HG03460 (cell line): ENCODE results near the gene ERAP2.
"Not testable (repeated sequence)": the region's sequence is repeated elsewhere in the genome, so short reads cannot be mapped to it uniquely, and the experiment has no call there.

Source experiments
- ATAC-seq: cut with Tn5 transposase; IDR thresholded peaks from one replicate; pipeline ENCODE4 v1.9.1; 2021; ENCODE audit not compliant: unreplicated experiment

The ERAP2 gene

GRCh38 chr5:96863114-96863513 lies 13.2 kb upstream of the ERAP2 start:
- ATAC-seq, result no peak

DNA sequence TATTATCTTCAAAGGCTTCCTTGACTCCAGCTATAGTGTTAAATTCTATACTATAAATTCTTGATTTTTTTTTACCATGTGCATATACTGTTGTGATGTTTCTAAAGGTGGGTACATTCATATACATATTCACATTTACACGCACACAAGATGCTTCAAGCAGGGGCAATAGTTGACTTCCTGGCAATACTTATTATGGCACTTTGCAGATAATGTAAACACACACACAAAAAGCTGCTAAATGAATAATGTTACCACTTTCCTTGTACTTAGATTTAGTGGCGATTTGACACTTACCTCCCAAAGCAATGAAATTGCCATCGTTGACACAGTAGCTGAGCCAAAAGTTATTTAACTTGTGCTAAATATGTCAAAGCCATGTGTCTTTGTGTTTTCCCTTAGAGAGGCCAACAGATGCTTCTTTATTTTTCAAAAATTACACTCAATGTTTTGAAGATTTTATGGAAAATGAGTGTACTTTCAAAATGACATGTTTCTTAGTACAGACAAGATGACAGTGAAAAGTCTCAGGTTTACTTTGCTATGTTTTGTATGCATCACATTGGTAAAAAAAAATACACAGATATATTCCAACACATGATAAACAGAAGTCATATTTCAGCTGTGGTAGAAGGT lies 12.2 kb upstream of the ERAP2 start:
- no peak for ATAC-seq

- ATAC-seq, result no peak
Observed at GRCh38 chr5:96864922-96865530, 11.3 kb upstream of the ERAP2 start.

DNA sequence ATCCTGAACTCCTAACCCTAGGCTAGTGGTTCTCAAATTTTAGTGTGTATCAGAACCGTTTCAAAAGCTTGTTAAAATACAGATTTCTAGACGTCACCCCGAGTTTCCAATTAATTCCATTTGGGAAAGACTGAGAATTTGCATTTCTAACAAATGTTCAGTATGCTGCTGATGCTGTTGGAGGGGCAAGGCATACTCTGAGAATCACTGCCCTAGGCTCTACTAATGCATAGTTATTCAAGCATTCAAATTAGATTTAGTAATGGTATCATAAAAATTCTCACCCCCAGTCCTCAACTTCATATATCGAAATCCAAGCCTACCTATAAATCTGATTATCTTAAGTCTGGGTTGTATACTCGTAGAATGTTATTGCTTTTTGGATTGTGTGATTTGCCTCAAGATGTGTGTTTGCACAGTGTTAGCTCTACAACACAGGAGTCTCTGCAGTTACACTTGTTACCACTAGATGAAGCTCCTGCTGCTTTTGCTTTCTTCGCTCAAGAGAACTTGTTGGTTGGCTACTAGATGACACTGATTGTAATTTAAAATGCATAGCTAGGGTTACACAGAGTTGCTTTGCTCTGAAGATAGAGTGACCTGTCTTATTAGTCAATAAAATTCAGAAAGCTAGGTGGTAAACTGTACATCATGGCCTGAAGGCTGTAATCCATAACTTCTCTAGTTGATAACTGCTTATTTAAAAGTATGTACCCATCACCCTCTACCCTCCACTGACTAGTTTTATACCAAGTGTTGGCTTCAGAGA lies 7.5 kb upstream of the ERAP2 start:
- ATAC-seq, result peak; percentile 78

DNA sequence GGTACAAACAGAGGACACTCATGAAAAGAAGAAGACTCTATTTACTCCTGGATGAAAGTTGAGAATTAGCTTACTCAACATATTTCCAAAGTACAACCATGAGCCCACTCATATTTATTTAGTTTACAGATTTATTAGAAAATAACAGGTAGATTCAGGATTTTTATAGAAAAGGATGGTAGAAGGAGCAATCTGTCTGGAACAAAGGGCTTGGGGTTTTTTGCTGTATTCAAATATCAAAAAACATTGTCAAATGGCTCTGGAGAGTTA lies 7.0 kb upstream of the ERAP2 start:
- ATAC-seq, result no peak

DNA sequence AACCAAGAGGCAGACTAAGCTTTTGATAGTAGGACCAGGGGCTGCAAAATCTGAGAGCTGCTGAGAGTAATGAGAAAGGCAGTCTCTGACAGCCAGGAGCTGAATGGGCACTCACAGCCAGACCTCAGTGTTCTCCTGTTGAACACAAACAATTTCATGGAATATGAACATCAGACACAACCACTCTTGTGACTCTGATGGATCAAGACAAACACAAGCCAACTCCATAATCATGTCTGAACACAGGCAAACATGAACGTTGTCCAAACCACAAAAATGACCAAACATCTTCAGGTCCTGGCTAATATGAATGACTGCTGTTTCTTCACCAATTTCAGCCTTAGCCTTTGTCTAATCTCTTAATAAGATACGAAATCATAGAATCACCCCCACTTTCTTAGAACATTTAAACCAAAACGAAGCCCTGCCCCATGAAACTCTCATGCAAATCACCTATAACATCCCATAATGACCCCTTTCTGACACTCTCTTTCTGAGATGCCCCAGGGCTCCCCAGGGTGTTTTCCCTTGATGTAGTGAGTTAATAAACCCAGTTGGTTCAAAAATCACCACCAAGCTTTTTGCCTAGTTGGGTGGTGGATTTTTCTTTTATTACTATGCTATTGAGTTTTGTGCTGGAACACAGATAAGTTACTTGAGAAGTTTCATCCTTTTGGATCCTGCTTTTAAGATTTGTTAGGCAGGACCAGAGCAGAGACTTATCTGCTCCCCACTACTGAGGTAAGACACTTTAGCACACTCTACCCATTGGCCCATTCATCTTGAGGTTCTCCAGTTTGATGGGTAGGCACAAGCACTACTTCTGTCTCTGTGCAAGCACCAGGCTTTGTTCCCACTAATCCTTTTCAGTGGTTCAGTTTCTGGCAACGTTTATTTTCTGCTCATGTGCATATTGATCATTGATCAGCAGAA lies 5.9 kb upstream of the ERAP2 start:
- peak; percentile 82 for ATAC-seq

DNA sequence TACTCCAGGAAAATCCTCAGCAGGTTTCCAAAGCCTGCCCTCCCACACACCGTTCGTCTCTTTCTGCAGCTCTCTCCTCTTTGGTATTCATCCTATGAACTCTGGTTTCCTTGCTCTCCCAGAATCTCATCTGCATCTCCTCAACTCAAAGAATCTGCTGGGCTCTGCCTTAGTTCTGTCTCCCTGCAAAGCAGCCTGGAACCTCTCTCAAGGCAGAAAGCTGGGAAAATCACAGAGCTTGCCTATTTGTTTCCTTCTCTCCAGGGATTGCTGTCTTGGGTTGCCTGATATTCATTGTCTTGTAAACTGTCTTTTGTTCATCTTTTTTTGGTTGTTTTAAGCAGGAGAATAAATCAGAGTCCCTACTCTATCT lies 5.3 kb upstream of the ERAP2 start:
- ATAC-seq, result no peak

GRCh38 chr5:96871686-96872085 lies 4.6 kb upstream of the ERAP2 start:
- ATAC-seq, result no peak

- ATAC-seq, result no peak
Observed at GRCh38 chr5:96873449-96873848, 2.9 kb upstream of the ERAP2 start.

- no peak for ATAC-seq
Observed at GRCh38 chr5:96874631-96875030, 1.7 kb upstream of the ERAP2 start.

DNA sequence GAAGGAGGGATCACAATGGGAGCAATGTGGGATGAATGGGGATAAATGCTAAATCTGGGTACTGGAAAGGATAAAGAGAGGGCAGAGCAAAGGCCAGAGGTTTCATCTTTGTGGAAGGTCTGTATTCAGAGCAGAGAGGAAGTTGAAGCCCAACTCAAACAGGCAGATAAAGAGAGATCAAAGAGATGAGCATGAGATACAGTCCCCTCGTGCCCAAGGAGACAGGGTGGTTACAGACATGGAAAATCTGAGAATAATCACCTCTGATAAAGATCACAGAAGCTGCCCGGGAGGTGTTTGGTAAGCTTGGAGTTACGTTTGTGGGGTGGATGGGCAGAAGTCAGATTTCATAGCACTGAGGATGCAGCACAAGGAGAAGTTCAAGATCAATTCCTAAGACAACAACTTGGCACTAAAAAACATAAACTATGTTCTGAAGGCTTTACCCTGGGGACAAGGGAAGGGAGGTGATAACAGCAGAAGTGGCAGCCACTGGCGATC lies 459 bp upstream of the ERAP2 start:
- peak; percentile 12 for ATAC-seq

DNA sequence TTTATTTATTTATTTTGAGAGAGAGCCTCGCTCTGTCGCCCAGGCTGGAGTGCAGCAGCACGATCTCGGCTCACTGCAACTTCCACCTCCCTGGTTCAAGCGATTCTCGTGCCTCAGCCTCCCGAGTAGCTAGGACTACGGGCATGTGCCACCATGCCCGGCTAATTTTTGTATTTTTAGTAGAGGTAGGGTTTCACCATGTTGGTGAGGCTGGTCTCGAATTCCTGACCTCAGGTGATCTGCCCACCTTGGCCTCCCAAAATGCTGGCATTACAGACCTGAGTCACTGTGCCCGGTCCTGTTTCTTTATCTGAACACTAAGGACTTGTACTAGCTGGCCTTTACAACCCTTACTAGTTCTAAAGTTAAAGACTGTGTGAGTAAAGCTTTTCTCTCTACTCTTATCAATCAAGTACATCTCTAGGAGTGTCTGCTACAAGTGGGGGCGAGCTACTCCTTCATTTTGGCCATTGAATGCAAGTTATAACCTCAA lies 723 bp downstream of the ERAP2 start:
- ATAC-seq, result not testable (repeated sequence)

DNA sequence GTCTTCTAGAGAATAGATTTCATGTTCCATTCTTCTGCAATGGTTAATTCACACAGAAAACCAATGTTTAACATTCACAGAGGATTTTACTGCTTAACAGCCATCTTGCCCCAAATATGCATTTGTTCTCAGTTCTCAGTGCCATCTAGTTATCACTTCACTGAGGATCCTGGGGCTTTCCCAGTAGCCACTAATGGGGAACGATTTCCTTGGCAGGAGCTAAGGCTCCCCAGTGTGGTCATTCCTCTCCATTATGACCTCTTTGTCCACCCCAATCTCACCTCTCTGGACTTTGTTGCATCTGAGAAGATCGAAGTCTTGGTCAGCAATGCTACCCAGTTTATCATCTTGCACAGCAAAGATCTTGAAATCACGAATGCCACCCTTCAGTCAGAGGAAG lies 3.4 kb downstream of the ERAP2 start:
- ATAC-seq, result no peak

GRCh38 chr5:96880444-96881164 lies 4.3 kb downstream of the ERAP2 start:
- ATAC-seq, result no peak

GRCh38 chr5:96881511-96882115 lies 5.3 kb downstream of the ERAP2 start:
- ATAC-seq, result no peak

GRCh38 chr5:96883871-96884270 lies 7.6 kb downstream of the ERAP2 start:
- ATAC-seq, result no peak

DNA sequence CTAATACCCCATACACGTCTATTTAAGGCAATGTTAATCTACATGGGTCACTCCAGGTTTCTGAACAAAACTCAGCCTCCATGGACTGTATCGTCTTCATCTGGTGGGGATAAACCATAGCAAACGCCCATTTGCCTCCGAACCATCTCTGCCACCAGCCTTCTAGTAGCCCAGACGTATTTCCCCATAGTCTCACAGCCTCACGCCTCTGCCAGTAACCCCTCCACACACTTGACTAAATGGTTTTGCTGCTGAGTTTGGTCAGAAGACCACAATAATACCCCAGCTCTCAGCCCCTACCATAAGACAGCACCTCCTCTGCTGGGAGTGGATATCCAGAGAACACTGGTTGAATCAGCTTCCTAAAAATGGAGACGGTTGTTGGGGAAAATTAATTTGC lies 8.7 kb downstream of the ERAP2 start:
- ATAC-seq, result no peak

GRCh38 chr5:96885518-96886338 lies 9.4 kb downstream of the ERAP2 start:
- ATAC-seq, result peak; percentile 87

- no peak for ATAC-seq
Observed at GRCh38 chr5:96893342-96893741, 17.0 kb downstream of the ERAP2 start.
